Liver (tissue), 3 donors: Measurements from ENCODE around the gene FBP1.

Experiments used
- NR2F2 ChIP-seq: IDR thresholded peaks from 2 replicates; pipeline ENCODE4 v1.6.1; 2016; ENCODE audit warnings: antibody characterized with exemption
- TF ChIP-seq, protein P1 (sequence below): fragments of 150-350 bp; IDR thresholded peaks from 2 replicates; pipeline ENCODE4 v1.5.1; 2017; ENCODE audit warnings: improper control_type of control experiment, low read depth, low read length; ENCODE audit not compliant: missing input control
- TF ChIP-seq, protein P2 (sequence below): IDR thresholded peaks from 2 replicates; pipeline ENCODE4 v1.6.1; 2016; ENCODE audit warnings: antibody characterized with exemption
- donor health status: healthy.
- donor health status: healthy.

DNA sequence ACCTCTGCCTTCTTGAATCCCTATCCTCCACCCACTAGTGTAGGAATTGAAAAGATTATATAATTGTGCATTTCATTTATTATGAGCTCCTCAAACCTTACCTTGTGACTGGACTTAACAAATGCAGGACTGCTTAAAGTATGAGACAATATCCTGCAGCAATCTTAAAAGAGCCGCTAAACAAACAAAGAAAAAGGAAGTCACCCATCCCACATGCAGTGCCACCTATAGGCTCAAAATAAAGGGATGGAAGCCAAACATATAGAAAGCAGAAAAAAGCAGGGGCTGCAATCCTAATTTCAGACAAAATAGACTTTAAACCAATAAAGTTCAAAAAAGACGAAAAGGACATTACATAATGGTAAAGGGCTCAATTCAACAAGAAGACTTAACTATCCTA, 75.8 kb downstream of the FBP1 start:
- TF ChIP-seq, protein P1, sequence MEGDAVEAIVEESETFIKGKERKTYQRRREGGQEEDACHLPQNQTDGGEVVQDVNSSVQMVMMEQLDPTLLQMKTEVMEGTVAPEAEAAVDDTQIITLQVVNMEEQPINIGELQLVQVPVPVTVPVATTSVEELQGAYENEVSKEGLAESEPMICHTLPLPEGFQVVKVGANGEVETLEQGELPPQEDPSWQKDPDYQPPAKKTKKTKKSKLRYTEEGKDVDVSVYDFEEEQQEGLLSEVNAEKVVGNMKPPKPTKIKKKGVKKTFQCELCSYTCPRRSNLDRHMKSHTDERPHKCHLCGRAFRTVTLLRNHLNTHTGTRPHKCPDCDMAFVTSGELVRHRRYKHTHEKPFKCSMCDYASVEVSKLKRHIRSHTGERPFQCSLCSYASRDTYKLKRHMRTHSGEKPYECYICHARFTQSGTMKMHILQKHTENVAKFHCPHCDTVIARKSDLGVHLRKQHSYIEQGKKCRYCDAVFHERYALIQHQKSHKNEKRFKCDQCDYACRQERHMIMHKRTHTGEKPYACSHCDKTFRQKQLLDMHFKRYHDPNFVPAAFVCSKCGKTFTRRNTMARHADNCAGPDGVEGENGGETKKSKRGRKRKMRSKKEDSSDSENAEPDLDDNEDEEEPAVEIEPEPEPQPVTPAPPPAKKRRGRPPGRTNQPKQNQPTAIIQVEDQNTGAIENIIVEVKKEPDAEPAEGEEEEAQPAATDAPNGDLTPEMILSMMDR: no peak
- TF ChIP-seq, protein P2, sequence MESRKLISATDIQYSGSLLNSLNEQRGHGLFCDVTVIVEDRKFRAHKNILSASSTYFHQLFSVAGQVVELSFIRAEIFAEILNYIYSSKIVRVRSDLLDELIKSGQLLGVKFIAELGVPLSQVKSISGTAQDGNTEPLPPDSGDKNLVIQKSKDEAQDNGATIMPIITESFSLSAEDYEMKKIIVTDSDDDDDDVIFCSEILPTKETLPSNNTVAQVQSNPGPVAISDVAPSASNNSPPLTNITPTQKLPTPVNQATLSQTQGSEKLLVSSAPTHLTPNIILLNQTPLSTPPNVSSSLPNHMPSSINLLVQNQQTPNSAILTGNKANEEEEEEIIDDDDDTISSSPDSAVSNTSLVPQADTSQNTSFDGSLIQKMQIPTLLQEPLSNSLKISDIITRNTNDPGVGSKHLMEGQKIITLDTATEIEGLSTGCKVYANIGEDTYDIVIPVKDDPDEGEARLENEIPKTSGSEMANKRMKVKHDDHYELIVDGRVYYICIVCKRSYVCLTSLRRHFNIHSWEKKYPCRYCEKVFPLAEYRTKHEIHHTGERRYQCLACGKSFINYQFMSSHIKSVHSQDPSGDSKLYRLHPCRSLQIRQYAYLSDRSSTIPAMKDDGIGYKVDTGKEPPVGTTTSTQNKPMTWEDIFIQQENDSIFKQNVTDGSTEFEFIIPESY: no peak
- TF ChIP-seq NR2F2: no peak
